CD4-positive, alpha-beta T cell (primary cell): ENCODE data around the gene CDH2. TPM values are rescaled to one million over a fixed set of nuclear protein-coding genes. Genes with fewer than 3 reads are reported as not detected.

Source experiments
- ATAC-seq: fragments of 200-7000 bp; cut with Tn5 transposase; one replicate; pipeline ENCODE4 v1.10.0; 2022; ENCODE audit warnings: mild to moderate bottlenecking; ENCODE audit not compliant: poor library complexity
- CTCF ChIA-PET: fragments of 350-600 bp; sonication (Branson Sonifier 250); formaldehyde crosslinking; loops from one replicate; lab custom pipeline; 2021; ENCODE audit warnings: antibody characterized with exemption, inconsistent platforms; lab: Charles Lee
- POLR2A ChIA-PET: fragments of 350-600 bp; sonication (Branson Sonifier 250); formaldehyde crosslinking; loops from one replicate; lab custom pipeline; 2021; ENCODE audit warnings: antibody characterized with exemption, inconsistent platforms; lab: Charles Lee
- DNase-seq, 14 experiments: peaks; one replicate each; pipeline ENCODE4 v3.0.0-alpha.2; 2013 to 2020; ENCODE audit warnings: mixed read lengths in 2 of 14
- H3K27ac ChIP-seq, 2 donors: one replicate each; pipeline versions ENCODE4 v1.5.1 to v1.7.0; 2013; ENCODE audit warnings: low read length in 2 of 2, low read depth in 1 of 2, mild to moderate bottlenecking in 1 of 2
- H3K27me3 ChIP-seq, 2 experiments: 1 replicate in 1 of 2; 2 replicates in 1 of 2; pipeline versions ENCODE4 v1.6.1 to v1.7.0; 2013; ENCODE audit warnings: low read length in 2 of 2, control low read depth in 1 of 2, mild to moderate bottlenecking in 1 of 2, moderate library complexity in 1 of 2; ENCODE audit not compliant: insufficient read depth in 2 of 2, control insufficient read depth in 1 of 2
- H3K36me3 ChIP-seq: one replicate; pipeline ENCODE4 v1.6.1; 2013; ENCODE audit warnings: low read length, control low read depth; ENCODE audit not compliant: insufficient read depth
- H3K4me1 ChIP-seq: one replicate; pipeline ENCODE4 v1.6.1; 2013; ENCODE audit warnings: low read length, control low read depth; ENCODE audit not compliant: insufficient read depth
- H3K4me3 ChIP-seq: one replicate; pipeline ENCODE4 v1.5.1; 2013; ENCODE audit warnings: mild to moderate bottlenecking, low read length, moderate library complexity
- H3K9me3 ChIP-seq, 2 experiments: 1 replicate in 1 of 2; 2 replicates in 1 of 2; pipeline versions ENCODE4 v1.6.1 to v1.7.0; 2013; ENCODE audit warnings: low read length in 2 of 2, mild to moderate bottlenecking in 2 of 2, control low read depth in 1 of 2, moderate library complexity in 1 of 2; ENCODE audit not compliant: control insufficient read depth in 1 of 2, insufficient read depth in 1 of 2
- H3K27ac Mint-ChIP-seq: one replicate; pipeline ENCODE4 v1.8.0; 2020; ENCODE audit warnings: mixed read lengths
- H3K27me3 Mint-ChIP-seq: one replicate; pipeline ENCODE4 v1.8.0; 2021; ENCODE audit warnings: mixed read lengths
- H3K36me3 Mint-ChIP-seq: one replicate; pipeline ENCODE4 v1.8.0; 2021; ENCODE audit warnings: low read depth, mixed read lengths
- H3K4me1 Mint-ChIP-seq: one replicate; pipeline ENCODE4 v1.8.0; 2021; ENCODE audit warnings: low read depth, mixed read lengths
- H3K4me3 Mint-ChIP-seq: one replicate; pipeline ENCODE4 v1.8.0; 2020; ENCODE audit warnings: mild to moderate bottlenecking, mixed read lengths
- H3K9me3 Mint-ChIP-seq: one replicate; pipeline ENCODE4 v1.8.0; 2020; ENCODE audit warnings: mixed read lengths
- intact Hi-C, 2 experiments: fragments of 100-400 bp; cut with DNase I in 1 of 2; cut with micrococcal nuclease in 1 of 2; formaldehyde crosslinking; loops; one replicate each; pipeline versions ENCODE4 v1.15.1 to v1.9.0; 2023 to 2025; cut with DNase I, micrococcal nuclease
- total RNA-seq, 174 experiments: library from RNA in 2 of 174; stranded (reverse) in 2 of 174; gene quantifications; one replicate each; pipeline ENCODE4 v1.2.3 and lab custom pipeline; 2021 to 2026
- TF ChIP-seq, protein P1 (sequence below): fragments of 200-600 bp; IDR thresholded peaks from one replicate; pipeline ENCODE4 v1.8.0; 2022; ENCODE audit warnings: antibody characterized with exemption, mild to moderate bottlenecking

The CDH2 gene
- total RNA-seq, 2 experiments from 2014 or later: not detected

DNA sequence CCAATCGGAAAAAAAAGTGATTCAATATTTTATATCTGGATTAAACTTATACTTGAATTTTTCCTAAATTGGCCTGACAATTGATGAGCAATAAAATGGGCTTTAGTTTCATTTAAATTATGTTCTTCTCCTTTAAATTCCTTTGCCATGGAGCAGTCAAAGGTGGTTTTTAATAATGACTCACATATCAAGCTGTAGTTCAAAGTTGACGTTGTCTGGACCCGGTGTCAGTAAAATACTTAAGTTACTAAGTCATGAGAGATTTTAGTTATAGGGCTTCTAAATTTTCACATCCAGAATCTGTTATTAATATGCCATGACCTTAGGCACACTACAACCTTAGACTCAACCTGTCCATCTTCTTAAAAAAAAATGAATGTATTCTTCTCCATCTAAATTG lies 62.5 kb downstream of the CDH2 start:
- TF ChIP-seq, protein P1, sequence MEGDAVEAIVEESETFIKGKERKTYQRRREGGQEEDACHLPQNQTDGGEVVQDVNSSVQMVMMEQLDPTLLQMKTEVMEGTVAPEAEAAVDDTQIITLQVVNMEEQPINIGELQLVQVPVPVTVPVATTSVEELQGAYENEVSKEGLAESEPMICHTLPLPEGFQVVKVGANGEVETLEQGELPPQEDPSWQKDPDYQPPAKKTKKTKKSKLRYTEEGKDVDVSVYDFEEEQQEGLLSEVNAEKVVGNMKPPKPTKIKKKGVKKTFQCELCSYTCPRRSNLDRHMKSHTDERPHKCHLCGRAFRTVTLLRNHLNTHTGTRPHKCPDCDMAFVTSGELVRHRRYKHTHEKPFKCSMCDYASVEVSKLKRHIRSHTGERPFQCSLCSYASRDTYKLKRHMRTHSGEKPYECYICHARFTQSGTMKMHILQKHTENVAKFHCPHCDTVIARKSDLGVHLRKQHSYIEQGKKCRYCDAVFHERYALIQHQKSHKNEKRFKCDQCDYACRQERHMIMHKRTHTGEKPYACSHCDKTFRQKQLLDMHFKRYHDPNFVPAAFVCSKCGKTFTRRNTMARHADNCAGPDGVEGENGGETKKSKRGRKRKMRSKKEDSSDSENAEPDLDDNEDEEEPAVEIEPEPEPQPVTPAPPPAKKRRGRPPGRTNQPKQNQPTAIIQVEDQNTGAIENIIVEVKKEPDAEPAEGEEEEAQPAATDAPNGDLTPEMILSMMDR: no peak
- H3K36me3 Mint-ChIP-seq: no peaks in the 10 kb centered on the region
- H3K9me3 Mint-ChIP-seq: peaks cover 4% of the 10 kb centered on the region
- intact Hi-C loops: no loop called here
- no peaks in the 10 kb centered on the region for H3K4me1 Mint-ChIP-seq
- H3K27me3 Mint-ChIP-seq: no peaks in the 10 kb centered on the region
- ChIA-PET POLR2A (no interaction called here), CTCF (interaction anchor here (0.6 kb wide), 1 partner anchor 198 kb away, joined by 3 read pairs; no protein-coding TSS in a partner anchor)
- no peaks in the 10 kb centered on the region for H3K36me3 ChIP-seq
- no peaks in the 10 kb centered on the region for H3K27me3 ChIP-seq
- H3K4me3 Mint-ChIP-seq: no peak overlapping the region
- H3K27ac Mint-ChIP-seq: no peak overlapping the region
- ATAC-seq (no peak), DNase-seq (no peak)
- H3K27ac ChIP-seq: no peak overlapping the region
- H3K9me3 ChIP-seq: peaks cover 0 to 4% of the 10 kb centered on the region in 2 experiments
- no peak overlapping the region for H3K4me3 ChIP-seq
- H3K4me1 ChIP-seq: no peaks in the 10 kb centered on the region

DNA sequence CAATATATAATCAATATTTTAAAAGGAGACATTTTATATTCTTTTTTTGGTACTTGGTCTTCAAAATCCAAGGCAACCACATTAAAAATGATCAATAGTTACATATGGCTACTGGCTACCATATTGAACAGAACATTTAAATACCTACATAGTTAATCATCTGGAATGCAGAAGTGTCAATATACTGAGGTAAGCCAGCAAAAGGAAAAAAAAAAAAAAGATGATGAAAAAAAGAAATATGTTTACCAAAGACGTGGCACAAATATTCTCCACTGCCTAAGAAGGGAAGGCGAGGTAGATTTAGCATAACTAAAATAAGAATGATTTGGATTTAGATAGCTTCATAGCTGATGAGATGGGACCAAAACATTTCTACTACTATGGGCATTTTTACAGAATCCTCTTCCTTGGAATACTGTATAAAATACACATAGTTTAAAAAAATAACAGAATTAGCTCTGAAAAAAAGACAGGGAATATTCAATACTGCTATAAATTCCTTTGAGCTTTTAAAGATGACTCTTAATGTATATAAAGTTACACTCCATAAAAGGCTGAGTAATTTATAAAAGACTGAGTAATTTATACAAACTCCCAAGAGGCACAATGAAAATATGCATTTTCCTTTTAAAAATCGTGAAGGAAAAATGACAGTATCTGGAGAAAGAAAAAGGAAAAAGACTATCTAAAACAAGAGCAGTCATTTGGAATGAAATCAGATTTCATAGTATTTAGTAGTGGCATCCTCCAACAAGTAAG lies 63.5 kb downstream of the CDH2 start:
- CTCF ChIA-PET: no interaction called here
- DNase-seq: no peak
- Histone ChIP-seq H3K4me3 (no peak overlapping the region), H3K4me1 (no peaks in the 10 kb centered on the region), H3K27me3 (no peaks in the 10 kb centered on the region), H3K27ac (no peak overlapping the region), H3K9me3 (peaks cover 0 to 4% of the 10 kb centered on the region in 2 experiments), H3K36me3 (no peaks in the 10 kb centered on the region)
- no peaks in the 10 kb centered on the region for H3K27me3 Mint-ChIP-seq
- TF ChIP-seq, protein P1: no peak
- no peak for ATAC-seq
- intact Hi-C loops: no loop called here
- H3K9me3 Mint-ChIP-seq: peaks cover 4% of the 10 kb centered on the region
- POLR2A ChIA-PET: no interaction called here
- H3K4me3 Mint-ChIP-seq: no peak overlapping the region
- H3K4me1 Mint-ChIP-seq: no peaks in the 10 kb centered on the region
- no peaks in the 10 kb centered on the region for H3K36me3 Mint-ChIP-seq
- no peak overlapping the region for H3K27ac Mint-ChIP-seq

DNA sequence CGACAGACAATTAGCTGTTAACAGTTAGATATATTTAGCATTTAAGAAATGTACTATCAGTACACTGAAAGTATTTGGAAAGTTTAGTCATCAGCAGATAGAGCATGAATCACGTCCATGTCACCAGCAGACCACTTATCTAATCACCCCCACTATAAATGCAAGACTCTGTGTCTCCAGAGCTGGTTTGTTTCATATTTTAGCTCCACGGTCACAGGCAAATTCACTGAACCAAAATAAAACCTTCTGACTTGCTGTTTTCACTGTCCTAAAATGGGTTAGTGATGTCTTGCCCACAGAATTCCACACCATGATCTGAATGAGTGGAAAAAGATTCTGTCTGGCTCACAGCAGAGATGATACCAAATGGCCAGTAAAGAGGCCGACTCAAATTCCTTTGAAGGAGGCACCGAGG lies 64.9 kb downstream of the CDH2 start:
- CTCF ChIA-PET: no interaction called here

More for the DNA sequence above, 64.9 kb downstream of the CDH2 start:
- no peaks in the 10 kb centered on the region for H3K4me1 ChIP-seq
- Mint-ChIP-seq H3K27me3 (no peaks in the 10 kb centered on the region), H3K4me1 (no peaks in the 10 kb centered on the region), H3K9me3 (peaks cover 10% of the 10 kb centered on the region), H3K4me3 (no peak overlapping the region), H3K36me3 (no peaks in the 10 kb centered on the region), H3K27ac (no peak overlapping the region)
- no peaks in the 10 kb centered on the region for H3K27me3 ChIP-seq
- no peak for ATAC-seq
- peaks cover 0 to 4% of the 10 kb centered on the region in 2 experiments for H3K9me3 ChIP-seq
- POLR2A ChIA-PET: no interaction called here
- no peak overlapping the region for H3K4me3 ChIP-seq
- H3K36me3 ChIP-seq: no peaks in the 10 kb centered on the region
- TF ChIP-seq, protein P1: no peak
- H3K27ac ChIP-seq: no peak overlapping the region
- intact Hi-C loops: no loop called here
- no peak for DNase-seq
